NCI-H1436 treated with DMSO at 0.1 percent for 48 hours (cell line): Measurements from ENCODE around the gene RAG1.

ENCODE experiments used
- DNase-seq: peaks from one replicate; lab custom pipeline; 2025; lab: John Stamatoyannopoulos, UW

The RAG1 gene

DNA sequence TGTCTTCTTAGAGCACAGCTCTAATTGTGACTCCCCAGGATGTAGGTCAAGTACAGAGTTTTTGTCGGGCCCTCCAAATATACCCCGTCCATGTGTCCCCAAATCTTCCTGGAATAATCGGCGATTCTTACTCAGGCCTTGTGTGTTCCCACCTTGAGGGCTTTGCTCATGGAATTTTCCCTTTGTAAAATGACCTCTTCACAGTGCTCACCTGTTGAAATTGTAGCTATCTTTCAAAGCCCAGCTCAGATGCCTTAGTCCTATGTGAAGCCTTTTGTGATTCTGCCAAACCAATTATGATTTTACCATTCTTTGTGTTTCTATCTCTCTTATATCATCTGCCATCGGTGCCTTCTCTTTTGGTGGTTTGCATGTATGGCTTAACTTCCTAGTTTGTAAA lies 60.3 kb downstream of the RAG1 start:
- no peak for DNase-seq

GRCh38 chr11:36628765-36629244 lies 61.0 kb downstream of the RAG1 start:
- DNase-seq = no peak
